ENCODE results near the gene DNAAF5. TPM values are rescaled to one million over a fixed set of nuclear protein-coding genes. Genes with fewer than 3 reads are reported as not detected.

The DNAAF5 gene
- total and polyA plus RNA-seq, 3 donors from 2014 or later = 21.1 to 67.0 (median 52.6) TPM

- WGBS, 2 donors = 94 to 95% methylated on average over 30 to 49 of the region's 49 CpGs
Measured at GRCh38 chr7:754531-755412, 28.3 kb downstream of the DNAAF5 start.

GRCh38 chr7:755413-755805 is 28.9 kb downstream of the DNAAF5 start:
- Histone ChIP-seq H3K27me3 (no peaks in the 10 kb centered on the region), H3K36me3 (ENCODE audit: low read depth, missing control alignments) (no peaks in the 10 kb centered on the region), H3K9me3 (no peaks in the 10 kb centered on the region), H3K4me3 (no peak overlapping the region), H3K27ac (no peak overlapping the region), H3K4me1 (no peaks in the 10 kb centered on the region)
- no peak for TF ChIP-seq CTCF (IDR thresholded peaks at IDR 0.05)
- TF ChIP-seq POLR2A (IDR thresholded peaks at IDR 0.05) = no peak
- DNase-seq = no peak
- 79 to 83% methylated on average over 9 of the region's 9 CpGs for WGBS, 2 donors
- intact Hi-C loops (cut with DNase I; ENCODE audit: low total_unique reads) = no loop called here

More at GRCh38 chr7:754531-755412, 28.3 kb downstream of the DNAAF5 start:
- no peak overlapping the region for H3K4me3 ChIP-seq
- H3K9me3 ChIP-seq = no peaks in the 10 kb centered on the region
- intact Hi-C loops (cut with DNase I; ENCODE audit: low total_unique reads) = no loop called here
- no peak for DNase-seq
- no peaks in the 10 kb centered on the region for H3K36me3 ChIP-seq (ENCODE audit: low read depth, missing control alignments)
- H3K27me3 ChIP-seq = no peaks in the 10 kb centered on the region
- H3K4me1 ChIP-seq = no peaks in the 10 kb centered on the region
- TF ChIP-seq CTCF (IDR thresholded peaks at IDR 0.05) (no peak), POLR2A (IDR thresholded peaks at IDR 0.05) (no peak)
- no peak overlapping the region for H3K27ac ChIP-seq

- no peaks in the 10 kb centered on the region for H3K4me1 ChIP-seq
- WGBS, 2 donors = 95 to 97% methylated on average over 21 to 30 of the region's 30 CpGs
- DNase-seq = no peak
- no peaks in the 10 kb centered on the region for H3K27me3 ChIP-seq
- H3K9me3 ChIP-seq = no peaks in the 10 kb centered on the region
- H3K4me3 ChIP-seq = no peak overlapping the region
- intact Hi-C loops (cut with DNase I; ENCODE audit: low total_unique reads) = no loop called here
- no peak overlapping the region for H3K27ac ChIP-seq
- H3K36me3 ChIP-seq (ENCODE audit: low read depth, missing control alignments) = no peaks in the 10 kb centered on the region
- TF ChIP-seq POLR2A (IDR thresholded peaks at IDR 0.05) = no peak
- TF ChIP-seq CTCF (IDR thresholded peaks at IDR 0.05) = no peak
Measured at GRCh38 chr7:756231-756927, 29.9 kb downstream of the DNAAF5 start.

- Histone ChIP-seq H3K4me3 (no peak overlapping the region), H3K27me3 (no peaks in the 10 kb centered on the region), H3K36me3 (ENCODE audit: low read depth, missing control alignments) (no peaks in the 10 kb centered on the region), H3K27ac (no peak overlapping the region), H3K4me1 (no peaks in the 10 kb centered on the region), H3K9me3 (no peaks in the 10 kb centered on the region)
- 95 to 96% methylated on average over 14 to 35 of the region's 35 CpGs for WGBS, 2 donors
- intact Hi-C loops (cut with DNase I; ENCODE audit: low total_unique reads) = no loop called here
- no peak for TF ChIP-seq POLR2A (IDR thresholded peaks at IDR 0.05)
- TF ChIP-seq CTCF (IDR thresholded peaks at IDR 0.05) = no peak
- DNase-seq = no peak
Measured at GRCh38 chr7:756928-757560, 30.5 kb downstream of the DNAAF5 start.
